Activated naive CD4-positive, alpha-beta T cell treated with anti-CD3 and anti-CD28 coated beads, Interleukin-2, amount 10 ng/mL, durations not matched to agents 7 days and 5 days (primary cell): ENCODE measurements around the gene UGT1A7.

Experiments used
- CTCF ChIA-PET: fragments of 350-600 bp; sonication (Branson Sonifier 250); formaldehyde crosslinking; loops from one replicate; lab custom pipeline; 2021; ENCODE audit warnings: antibody characterized with exemption; lab: Charles Lee
- DNase-seq: peaks from one replicate; pipeline ENCODE4 v3.0.0-alpha.2; 2020
- H3K27ac Mint-ChIP-seq: one replicate; pipeline ENCODE4 v1.8.0; 2021; ENCODE audit warnings: mild to moderate bottlenecking, moderate library complexity, mixed read lengths
- H3K27me3 Mint-ChIP-seq: one replicate; pipeline ENCODE4 v1.8.0; 2021; ENCODE audit warnings: mild to moderate bottlenecking, mixed read lengths
- H3K36me3 Mint-ChIP-seq: one replicate; pipeline ENCODE4 v1.8.0; 2021; ENCODE audit warnings: mixed read lengths
- H3K4me1 Mint-ChIP-seq: one replicate; pipeline ENCODE4 v1.8.0; 2021; ENCODE audit warnings: mixed read lengths
- H3K4me3 Mint-ChIP-seq: one replicate; pipeline ENCODE4 v1.8.0; 2021; ENCODE audit warnings: mild to moderate bottlenecking, moderate library complexity, mixed read lengths
- H3K9me3 Mint-ChIP-seq: one replicate; pipeline ENCODE4 v1.8.0; 2021; ENCODE audit warnings: mixed read lengths

UGT1A7 gene

DNA sequence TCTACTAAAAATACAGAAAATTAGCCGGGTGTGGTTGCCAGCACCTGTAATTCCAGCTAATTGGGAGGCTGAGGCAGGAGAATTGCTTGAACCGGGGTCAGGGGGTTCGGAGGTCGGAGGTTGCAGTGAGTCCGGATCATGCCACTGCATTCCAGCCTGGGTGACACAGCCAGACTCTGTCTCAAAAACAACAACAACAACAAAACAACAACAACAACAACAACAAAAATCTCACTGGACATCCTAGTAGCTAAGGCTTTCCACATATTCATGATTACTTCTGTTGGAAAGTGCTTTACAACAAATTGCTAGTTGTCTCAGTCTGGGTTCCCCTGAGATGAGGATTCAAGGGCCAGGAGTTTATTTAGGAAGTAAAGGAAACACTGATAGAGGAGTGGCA is 92.2 kb downstream of the UGT1A7 start:
- no peaks in the 10 kb centered on the region for H3K4me1 Mint-ChIP-seq
- no peaks in the 10 kb centered on the region for H3K36me3 Mint-ChIP-seq
- H3K27ac Mint-ChIP-seq, result no peak overlapping the region
- peaks cover 4% of the 10 kb centered on the region for H3K9me3 Mint-ChIP-seq
- no peak for DNase-seq
- CTCF ChIA-PET, result no interaction called here
- H3K27me3 Mint-ChIP-seq, result peaks cover 9% of the 10 kb centered on the region
- H3K4me3 Mint-ChIP-seq, result no peak overlapping the region

DNA sequence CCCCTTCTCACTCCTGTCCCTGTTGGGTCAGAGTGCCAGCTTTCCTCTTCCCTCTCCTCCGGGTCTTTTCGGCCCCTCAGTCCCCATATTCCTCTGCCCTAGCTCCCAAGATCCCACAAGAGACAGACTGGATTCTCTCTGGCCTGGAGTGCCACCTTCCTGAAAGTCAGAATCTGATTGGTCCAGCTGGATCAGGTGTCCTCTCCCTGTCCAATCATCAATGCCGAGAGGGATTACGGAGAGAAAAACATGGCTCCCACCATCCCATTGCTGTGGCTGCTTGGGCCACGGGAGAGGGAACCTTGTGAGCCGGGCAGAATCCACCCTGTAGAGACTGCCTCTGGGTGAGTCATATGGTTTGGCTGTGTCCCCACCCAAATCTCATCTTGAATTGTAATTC is 93.7 kb downstream of the UGT1A7 start:
- Mint-ChIP-seq H3K4me3 (no peak overlapping the region), H3K27ac (no peak overlapping the region), H3K27me3 (peaks cover 9% of the 10 kb centered on the region), H3K36me3 (no peaks in the 10 kb centered on the region), H3K9me3 (peaks cover 4% of the 10 kb centered on the region), H3K4me1 (no peaks in the 10 kb centered on the region)
- CTCF ChIA-PET, result no interaction called here
- no peak for DNase-seq

DNA sequence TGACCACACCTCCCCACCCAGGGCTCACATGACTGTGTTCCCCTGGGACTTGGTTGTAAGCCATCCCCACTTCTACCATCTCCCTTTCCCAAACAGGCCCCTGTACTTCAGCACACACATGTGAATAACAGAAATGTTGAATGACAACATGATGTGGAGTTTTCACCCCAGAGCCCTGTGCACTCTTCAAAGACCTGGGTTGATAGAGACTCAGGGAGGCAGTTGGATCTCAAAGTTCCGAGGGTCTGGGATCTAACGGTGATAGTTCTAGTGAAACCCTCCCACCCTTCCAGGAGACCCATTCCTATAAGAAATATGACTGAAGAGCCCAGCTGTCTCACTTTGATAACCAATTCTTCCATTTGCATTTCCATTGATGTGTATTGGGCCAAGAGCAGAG is 96.3 kb downstream of the UGT1A7 start, which contains the start of gene MROH2A:
TSS of gene MROH2A (plus strand) at position 301 of the 400 bp plus-strand sequence. CDS start 1,029 bp downstream, outside the sequence.
- Mint-ChIP-seq H3K27ac (no peak within 1 kb of the TSS), H3K4me1 (no peaks in the 10 kb centered on the region), H3K9me3 (peaks cover 4% of the 10 kb centered on the region), H3K4me3 (no peak within 1 kb of the TSS), H3K27me3 (peaks cover 4% of the 10 kb centered on the region), H3K36me3 (no peaks in the 10 kb centered on the region)
- CTCF ChIA-PET, result no interaction called here
- no peak for DNase-seq

DNA sequence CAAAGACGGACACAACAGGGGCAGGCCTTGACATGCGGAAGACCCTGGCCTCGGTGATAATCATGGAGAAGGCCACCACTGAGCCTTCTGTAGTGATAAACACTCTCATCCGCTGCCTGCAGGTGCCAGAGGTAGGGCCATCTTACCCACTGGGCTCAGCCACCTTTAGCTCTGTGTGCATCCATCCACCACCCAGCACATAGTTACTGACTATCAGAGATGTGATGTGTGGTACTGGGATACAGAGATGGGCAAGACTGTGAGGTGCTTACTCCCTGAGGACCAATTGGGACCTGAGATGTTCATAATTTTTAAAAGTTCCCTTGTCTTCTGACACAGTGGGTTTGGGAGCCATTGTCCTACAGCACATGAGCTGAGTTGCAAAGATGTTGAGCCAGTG is 98.0 kb downstream of the UGT1A7 start:
- peaks cover 4% of the 10 kb centered on the region for H3K9me3 Mint-ChIP-seq
- DNase-seq, result no peak
- peaks cover 4% of the 10 kb centered on the region for H3K27me3 Mint-ChIP-seq
- H3K36me3 Mint-ChIP-seq, result no peaks in the 10 kb centered on the region
- CTCF ChIA-PET, result no interaction called here
- no peak overlapping the region for H3K27ac Mint-ChIP-seq
- H3K4me1 Mint-ChIP-seq, result no peaks in the 10 kb centered on the region
- H3K4me3 Mint-ChIP-seq, result no peak overlapping the region

DNA sequence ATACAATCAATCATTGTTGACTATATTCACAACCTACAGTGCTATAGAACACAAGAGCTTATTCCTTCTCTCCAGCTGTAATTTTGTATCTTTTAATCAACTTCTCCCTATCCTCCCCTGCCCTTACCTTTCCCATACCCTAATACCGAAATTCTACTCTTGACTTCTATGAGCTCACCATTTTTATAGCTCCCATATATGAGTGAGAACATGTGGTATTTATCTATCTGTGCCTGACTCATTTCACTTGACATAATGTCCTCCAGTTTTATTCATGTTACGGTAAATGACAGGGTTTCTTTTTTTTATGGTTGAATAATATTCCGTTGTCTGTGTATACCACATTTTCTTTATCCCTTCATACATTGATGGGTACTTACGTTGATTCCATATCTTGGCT is 99.1 kb downstream of the UGT1A7 start:
- DNase-seq, result no peak
- CTCF ChIA-PET, result interaction anchor here (0.6 kb wide), 1 partner anchor 1066 kb away, joined by 4 read pairs; no protein-coding TSS in a partner anchor
- H3K27ac Mint-ChIP-seq, result no peak overlapping the region
- no peaks in the 10 kb centered on the region for H3K27me3 Mint-ChIP-seq
- H3K36me3 Mint-ChIP-seq, result no peaks in the 10 kb centered on the region
- H3K9me3 Mint-ChIP-seq, result peaks cover 4% of the 10 kb centered on the region
- H3K4me1 Mint-ChIP-seq, result no peaks in the 10 kb centered on the region
- no peak overlapping the region for H3K4me3 Mint-ChIP-seq

DNA sequence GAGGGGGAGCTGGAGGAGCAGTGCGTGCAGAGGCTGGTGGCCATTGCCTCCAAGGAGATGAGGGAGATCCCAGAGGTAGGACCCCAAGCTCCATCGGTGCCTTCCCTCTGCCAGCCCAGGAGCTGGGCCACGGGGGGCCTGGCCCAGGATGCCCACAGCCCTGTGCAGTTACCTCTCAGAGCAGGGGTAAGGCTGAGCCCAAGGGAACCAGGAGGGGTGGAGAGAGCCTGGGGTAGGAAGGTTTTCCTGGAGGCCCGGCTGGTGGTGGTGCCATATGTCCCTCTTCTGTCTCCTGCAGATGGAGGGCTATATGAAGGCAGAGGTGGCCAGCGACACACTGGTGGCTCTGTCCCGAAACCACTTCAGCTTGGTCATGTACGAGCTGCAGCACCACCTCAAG is 107.9 kb downstream of the UGT1A7 start:
- no peaks in the 10 kb centered on the region for H3K36me3 Mint-ChIP-seq
- no peak overlapping the region for H3K4me3 Mint-ChIP-seq
- no peaks in the 10 kb centered on the region for H3K27me3 Mint-ChIP-seq
- no peaks in the 10 kb centered on the region for H3K4me1 Mint-ChIP-seq
- H3K27ac Mint-ChIP-seq, result no peak overlapping the region
- no peak for DNase-seq
- H3K9me3 Mint-ChIP-seq, result no peaks in the 10 kb centered on the region
- CTCF ChIA-PET, result no interaction called here

DNA sequence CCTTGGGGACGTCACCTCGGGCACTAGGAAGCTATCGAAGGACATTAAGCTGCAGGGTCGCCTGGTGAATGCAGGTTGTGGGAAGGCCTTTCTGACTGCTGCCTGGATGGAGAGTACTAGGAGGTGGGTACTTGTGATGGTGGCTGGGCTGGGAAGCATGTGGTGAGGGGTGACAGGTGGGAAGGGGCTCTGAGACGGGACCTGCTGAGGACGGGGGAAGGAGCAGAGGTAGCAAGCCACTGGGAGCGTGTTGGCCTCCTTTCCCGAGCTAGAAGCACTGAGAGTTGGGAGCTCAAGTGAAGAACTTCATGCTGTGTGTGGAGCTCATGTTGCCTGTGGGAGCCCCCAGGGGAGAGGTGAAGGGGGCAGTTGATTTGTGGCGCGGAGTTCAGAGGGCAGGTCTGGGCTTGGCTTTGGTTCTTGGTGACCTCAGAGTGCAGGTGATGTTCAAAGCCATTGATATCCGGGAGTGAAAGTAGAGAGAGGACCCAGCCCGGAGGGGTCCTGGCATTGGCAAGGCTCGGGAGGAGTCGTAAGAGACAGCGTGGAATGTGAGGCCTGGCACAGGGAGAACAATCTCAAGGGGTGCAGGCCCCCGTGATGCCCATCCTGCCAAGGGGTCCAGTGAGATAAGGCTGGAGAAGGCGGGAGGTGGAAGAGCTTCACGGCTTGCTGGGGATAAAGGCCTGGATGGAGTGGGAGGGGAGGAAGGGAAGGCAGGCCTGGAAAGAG is 109.6 kb downstream of the UGT1A7 start:
- CTCF ChIA-PET, result no interaction called here
- H3K27ac Mint-ChIP-seq, result no peak overlapping the region
- H3K9me3 Mint-ChIP-seq, result no peaks in the 10 kb centered on the region
- H3K27me3 Mint-ChIP-seq, result no peaks in the 10 kb centered on the region
- H3K4me1 Mint-ChIP-seq, result no peaks in the 10 kb centered on the region
- H3K36me3 Mint-ChIP-seq, result no peaks in the 10 kb centered on the region
- no peak overlapping the region for H3K4me3 Mint-ChIP-seq
- DNase-seq, result no peak

DNA sequence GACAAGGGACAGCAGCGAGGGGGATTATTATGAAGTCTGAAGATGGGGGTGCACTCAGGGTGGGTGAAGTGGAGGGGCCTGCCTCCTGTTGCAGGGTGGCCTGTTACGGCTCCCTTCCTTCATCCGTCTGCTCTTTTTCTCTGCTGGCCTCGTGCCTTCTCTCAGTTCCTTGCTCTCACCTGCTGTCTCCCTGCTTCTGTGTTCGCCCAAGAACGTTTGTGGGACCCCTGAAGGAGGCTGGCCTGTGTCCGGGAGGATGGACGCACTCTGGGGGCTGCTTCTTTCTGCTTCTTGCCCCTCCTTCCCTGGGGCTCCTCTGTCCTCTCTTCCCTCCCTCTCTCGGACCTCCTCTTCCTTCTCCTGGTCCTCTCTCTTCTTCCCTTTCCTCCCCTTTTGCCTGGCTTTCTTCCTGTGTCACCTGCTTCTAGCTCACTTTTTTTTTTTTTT is 110.2 kb downstream of the UGT1A7 start:
- no peaks in the 10 kb centered on the region for H3K27me3 Mint-ChIP-seq

DNA sequence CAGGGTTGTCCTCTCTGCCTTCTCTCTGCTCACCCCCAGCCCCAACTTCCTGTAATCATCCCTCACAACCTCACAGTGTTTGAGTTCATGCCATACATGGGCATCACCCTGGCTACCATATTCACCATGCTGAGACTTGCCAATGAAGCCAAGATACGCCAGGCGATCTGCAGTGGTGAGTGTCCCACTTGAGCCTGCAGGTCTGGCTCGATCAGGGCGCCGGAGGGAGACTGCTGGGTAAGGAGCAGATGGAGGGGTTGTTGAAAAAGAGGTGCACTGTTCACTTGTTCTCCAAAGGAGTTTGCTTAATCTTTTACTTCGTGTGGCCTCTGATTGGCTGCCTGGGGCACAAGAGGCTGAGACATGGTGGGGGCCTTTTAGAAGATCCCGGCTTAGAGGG is 111.0 kb downstream of the UGT1A7 start:
- H3K9me3 Mint-ChIP-seq, result no peaks in the 10 kb centered on the region
- DNase-seq, result no peak
- H3K27me3 Mint-ChIP-seq, result no peaks in the 10 kb centered on the region
- H3K4me1 Mint-ChIP-seq, result no peaks in the 10 kb centered on the region
- no peaks in the 10 kb centered on the region for H3K36me3 Mint-ChIP-seq
- no peak overlapping the region for H3K4me3 Mint-ChIP-seq
- CTCF ChIA-PET, result no interaction called here
- no peak overlapping the region for H3K27ac Mint-ChIP-seq

More for the DNA sequence above, 110.2 kb downstream of the UGT1A7 start:
- no peak overlapping the region for H3K27ac Mint-ChIP-seq
- DNase-seq, result no peak
- H3K4me3 Mint-ChIP-seq, result no peak overlapping the region
- no peaks in the 10 kb centered on the region for H3K4me1 Mint-ChIP-seq
- no peaks in the 10 kb centered on the region for H3K9me3 Mint-ChIP-seq
- no peaks in the 10 kb centered on the region for H3K36me3 Mint-ChIP-seq
- CTCF ChIA-PET, result no interaction called here

DNA sequence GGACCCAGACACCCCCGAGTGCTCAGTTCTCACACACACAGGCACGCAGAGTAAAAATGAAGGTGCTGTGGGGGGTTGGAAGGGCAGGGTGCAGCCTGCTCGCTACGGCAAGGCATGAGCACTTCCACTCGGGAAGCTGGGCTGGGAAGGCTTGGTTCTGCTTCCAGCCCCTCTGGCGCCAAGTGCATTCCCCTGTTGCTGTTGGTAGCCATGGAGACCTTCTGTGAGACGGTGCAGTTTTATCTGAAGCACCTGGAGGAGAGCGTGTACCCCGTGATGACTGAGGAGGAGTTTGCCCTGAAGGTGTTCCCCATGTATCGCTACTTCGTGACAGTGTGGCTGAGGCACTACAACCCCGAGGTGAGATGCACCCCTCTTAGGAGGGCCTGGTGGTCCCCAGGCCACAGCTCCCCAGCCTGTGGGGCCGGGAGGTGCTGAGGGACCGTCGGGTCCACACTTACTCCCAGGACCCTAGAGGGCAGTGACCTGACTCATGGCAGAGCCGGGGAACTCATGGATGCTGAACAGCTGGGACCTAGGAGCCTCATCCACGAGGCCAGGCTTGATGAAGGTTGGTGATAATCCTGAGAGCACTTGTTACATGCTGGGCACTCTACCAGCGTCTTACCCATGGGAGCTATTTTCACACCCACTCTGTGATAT is 111.9 kb downstream of the UGT1A7 start:
- Mint-ChIP-seq H3K9me3 (no peaks in the 10 kb centered on the region), H3K27ac (no peak overlapping the region), H3K4me3 (no peak overlapping the region), H3K4me1 (no peaks in the 10 kb centered on the region), H3K36me3 (no peaks in the 10 kb centered on the region), H3K27me3 (peaks cover 1% of the 10 kb centered on the region)
- DNase-seq, result no peak
- CTCF ChIA-PET, result no interaction called here

DNA sequence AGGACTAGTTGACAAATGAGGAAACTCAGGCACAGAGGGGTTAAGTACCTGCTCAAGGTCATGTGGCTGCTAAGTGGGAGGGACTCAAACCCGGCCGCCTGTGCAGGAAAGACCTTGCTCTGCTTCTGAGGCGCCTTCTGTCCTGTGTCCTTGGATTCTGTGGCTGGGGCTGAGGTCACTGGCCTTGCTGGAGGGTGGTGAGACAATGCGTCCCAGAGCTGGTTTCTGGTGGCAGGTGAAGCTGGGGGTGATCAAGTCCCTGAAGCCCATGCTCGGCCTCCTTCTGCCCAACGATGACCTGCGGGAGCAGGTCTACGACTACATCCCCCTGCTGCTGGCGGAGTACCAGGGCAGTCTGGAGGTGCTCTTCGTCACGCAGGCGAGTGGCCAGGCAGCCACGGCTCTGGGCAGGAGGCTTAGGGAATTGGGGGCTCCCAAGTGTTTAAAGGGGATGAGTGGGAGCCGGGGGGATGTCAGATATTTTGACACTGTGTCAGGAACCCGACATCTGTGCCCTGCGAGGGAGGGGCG is 112.5 kb downstream of the UGT1A7 start:
- Mint-ChIP-seq H3K27me3 (peaks cover 6% of the 10 kb centered on the region), H3K4me3 (no peak overlapping the region), H3K4me1 (no peaks in the 10 kb centered on the region), H3K36me3 (no peaks in the 10 kb centered on the region), H3K9me3 (no peaks in the 10 kb centered on the region), H3K27ac (no peak overlapping the region)
- DNase-seq, result no peak
- CTCF ChIA-PET, result no interaction called here

DNA sequence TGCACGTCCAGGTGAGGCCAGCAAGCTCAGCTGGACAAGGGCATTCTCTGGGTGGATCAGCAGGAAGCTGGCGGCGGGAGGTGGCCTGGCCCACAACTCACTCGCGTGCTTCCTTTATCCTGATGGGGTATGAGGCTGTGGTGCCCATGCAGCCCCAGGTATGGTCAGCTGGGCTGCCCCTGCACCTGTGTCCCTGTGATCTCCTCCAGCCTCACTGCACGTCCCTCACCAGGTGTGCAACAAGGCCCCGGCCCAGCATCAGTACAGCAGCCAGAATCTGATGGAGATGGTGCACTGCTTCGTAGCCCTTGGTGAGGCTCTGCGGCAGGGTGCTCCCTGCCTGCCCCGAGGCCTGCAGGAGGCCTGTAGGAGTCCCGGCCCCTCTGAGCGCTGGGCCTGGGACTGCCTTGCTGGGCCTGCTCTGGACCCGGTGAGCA is 114.1 kb downstream of the UGT1A7 start:
- CTCF ChIA-PET, result no interaction called here
- Mint-ChIP-seq H3K27ac (no peak overlapping the region), H3K4me1 (no peaks in the 10 kb centered on the region), H3K36me3 (no peaks in the 10 kb centered on the region), H3K9me3 (no peaks in the 10 kb centered on the region), H3K4me3 (no peak overlapping the region), H3K27me3 (peaks cover 6% of the 10 kb centered on the region)
- no peak for DNase-seq

DNA sequence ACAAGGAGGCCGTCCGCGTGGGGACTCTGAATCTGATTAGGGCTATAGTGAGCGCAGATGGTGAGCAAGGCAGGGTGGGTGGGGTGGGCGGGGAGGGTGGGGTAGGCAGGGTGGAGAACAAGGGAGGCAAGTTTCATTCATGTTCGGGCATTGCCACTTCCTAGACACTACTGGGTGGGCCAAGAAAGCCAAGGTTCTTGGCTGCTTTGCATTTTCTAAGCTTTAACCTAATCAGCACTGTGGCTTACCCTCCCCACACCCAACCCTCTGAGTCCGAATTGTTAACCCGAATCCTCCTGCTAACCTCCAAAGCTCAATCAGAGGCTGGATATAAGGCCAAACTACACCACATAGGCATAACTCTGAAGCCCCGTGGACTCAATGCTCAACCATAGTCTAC is 114.6 kb downstream of the UGT1A7 start:
- DNase-seq, result no peak
- H3K27me3 Mint-ChIP-seq, result peaks cover 6% of the 10 kb centered on the region
- no peak overlapping the region for H3K27ac Mint-ChIP-seq
- H3K9me3 Mint-ChIP-seq, result no peaks in the 10 kb centered on the region
- CTCF ChIA-PET, result no interaction called here
- no peaks in the 10 kb centered on the region for H3K36me3 Mint-ChIP-seq
- H3K4me1 Mint-ChIP-seq, result no peaks in the 10 kb centered on the region
- no peak overlapping the region for H3K4me3 Mint-ChIP-seq

DNA sequence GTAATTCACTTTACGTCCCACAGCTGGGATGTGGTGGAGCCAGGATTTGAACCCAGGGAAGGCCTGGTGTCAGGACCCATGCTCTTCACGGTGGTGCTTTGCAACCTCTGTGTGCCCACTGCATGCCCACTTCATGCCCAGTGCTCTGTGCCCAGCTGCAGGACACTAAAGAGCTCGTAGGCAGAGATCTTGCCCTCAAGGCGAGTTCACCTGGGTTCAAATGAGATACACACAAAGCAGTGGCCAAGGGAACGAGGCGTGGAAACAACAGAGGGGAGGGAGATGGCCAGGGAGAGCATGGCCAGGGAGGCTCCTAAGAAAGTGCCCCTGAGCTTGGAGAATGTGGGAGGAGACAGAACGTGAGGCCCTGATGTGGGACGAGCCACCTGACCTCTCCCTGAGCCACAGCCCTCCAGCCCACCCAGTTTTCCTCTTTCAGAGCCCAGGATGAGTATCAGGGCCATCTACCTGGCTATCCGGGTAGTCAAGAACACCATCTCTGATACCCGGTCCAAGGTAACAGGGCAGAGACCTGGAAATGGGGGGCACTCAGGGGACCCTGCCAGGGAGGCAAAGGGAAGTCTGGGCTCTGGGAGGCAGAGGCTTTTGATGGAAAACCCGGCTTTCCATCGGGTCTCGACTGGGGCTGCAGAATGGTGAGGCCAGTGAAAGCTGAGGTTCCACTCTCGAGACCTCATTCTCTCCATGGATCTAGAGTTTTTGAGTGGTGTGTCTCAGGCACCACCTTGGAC is 116.8 kb downstream of the UGT1A7 start:
- DNase-seq, result no peak
- no peak overlapping the region for H3K4me3 Mint-ChIP-seq
- peaks cover 15% of the 10 kb centered on the region for H3K27me3 Mint-ChIP-seq
- CTCF ChIA-PET, result no interaction called here
- H3K4me1 Mint-ChIP-seq, result no peaks in the 10 kb centered on the region
- no peaks in the 10 kb centered on the region for H3K9me3 Mint-ChIP-seq
- H3K36me3 Mint-ChIP-seq, result no peaks in the 10 kb centered on the region
- no peak overlapping the region for H3K27ac Mint-ChIP-seq
